GM12891 (cell line): Measurements from ENCODE around the gene MND1.

ENCODE experiments used
- PAX5 ChIP-seq: IDR thresholded peaks from 2 replicates; pipeline ENCODE4 v1.6.1; 2011; ENCODE audit warnings: low read length, moderate library complexity, mild to moderate bottlenecking; ENCODE audit not compliant: insufficient read depth, severe bottlenecking
- POLR2A ChIP-seq: IDR thresholded peaks from 2 replicates; pipeline ENCODE4 v1.6.1; 2011; ENCODE audit warnings: low read depth, low read length, control low read depth
- POLR2AphosphoS5 ChIP-seq: IDR thresholded peaks from 2 replicates; pipeline ENCODE4 v1.6.1; 2011; ENCODE audit warnings: low read depth, low read length, control low read depth
- POU2F2 ChIP-seq: IDR thresholded peaks from 2 replicates; pipeline ENCODE4 v1.6.1; 2011; ENCODE audit warnings: low read depth, mild to moderate bottlenecking, control low read depth, low read length, moderate library complexity
- SPI1 ChIP-seq: IDR thresholded peaks from 2 replicates; pipeline ENCODE4 v1.6.1; 2011; ENCODE audit warnings: low read depth, low read length, control low read depth

DNA sequence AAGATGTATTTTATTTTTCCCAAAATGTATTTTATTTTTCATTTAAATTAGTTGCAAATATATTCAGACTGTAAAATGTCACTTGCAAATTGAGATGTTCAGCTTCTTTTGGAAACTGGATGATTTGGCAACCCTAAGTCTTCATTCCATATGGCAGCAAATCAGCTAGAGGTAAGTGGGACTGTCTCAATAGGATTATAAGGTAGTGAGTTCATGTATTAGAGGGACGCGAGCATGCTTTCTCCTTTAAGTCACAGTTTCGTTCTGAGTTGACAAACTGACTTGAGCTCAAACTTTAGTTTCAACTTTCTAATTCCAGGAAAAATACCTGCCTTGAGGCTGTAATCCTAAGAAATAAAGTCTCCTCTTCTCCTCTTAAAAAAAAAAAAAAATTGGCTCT, 77.5 kb downstream of the MND1 start:
- no peak for TF ChIP-seq POLR2A
- no peak for TF ChIP-seq SPI1
- no peak for TF ChIP-seq POLR2AphosphoS5
- no peak for TF ChIP-seq PAX5
- TF ChIP-seq POU2F2 = no peak
